CD4-positive, alpha-beta T cell treated with Interferon gamma for 1 hour (primary cell): ENCODE data around the gene LILRA1.
A peak's percentile ranks its signal among the peaks of the same experiment; 100 is the strongest.
"Not testable (repeated sequence)": the region's sequence is repeated elsewhere in the genome, so short reads cannot be mapped to it uniquely, and the experiment has no call there.

Source experiments
- DNase-seq: peaks from one replicate; pipeline ENCODE4 v3.0.0-alpha.2; 2020

The LILRA1 gene

DNA sequence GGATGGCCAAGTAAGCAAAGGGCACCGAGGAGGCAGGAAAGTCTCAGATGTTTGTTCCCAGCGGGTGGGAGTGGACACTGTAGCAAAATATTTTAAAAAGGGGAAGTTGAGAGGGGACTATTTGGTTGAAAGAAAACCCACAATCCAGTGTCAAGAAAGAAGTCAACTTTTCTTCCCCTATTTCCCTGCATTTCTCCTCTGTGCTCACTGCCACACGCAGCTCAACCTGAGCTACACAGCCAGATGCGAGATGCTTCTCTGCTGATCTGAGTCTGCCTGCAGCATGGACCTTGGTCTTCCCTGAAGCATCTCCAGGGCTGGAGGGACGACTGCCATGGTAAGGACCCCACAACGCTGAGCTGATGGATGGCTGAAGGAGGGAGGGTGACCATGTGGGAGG lies at the start of gene LILRA1:
TSS of gene LILRA1 (plus strand) at position 188 of the 400 bp plus-strand sequence. CDS start 613 bp downstream, outside the sequence.
- DNase-seq: not testable (repeated sequence)

DNA sequence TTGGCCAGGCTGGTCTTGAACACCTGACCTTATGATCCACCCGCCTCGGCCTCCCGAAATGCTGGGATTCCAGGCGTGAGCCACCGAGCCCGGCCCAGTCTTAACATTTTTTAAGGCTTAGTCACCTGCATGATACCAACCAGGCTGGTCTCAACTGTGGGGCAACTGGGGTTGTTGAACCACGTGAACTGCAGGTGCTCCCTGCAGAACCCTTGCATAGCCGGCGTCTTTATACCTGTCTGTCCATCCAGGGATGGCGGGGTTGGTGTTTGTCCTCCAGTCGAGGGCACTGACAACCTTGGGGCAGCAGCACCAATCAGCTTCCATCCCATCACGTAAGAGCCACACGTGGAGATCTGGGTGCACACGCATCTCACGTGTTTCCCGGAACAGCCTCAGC lies 44.6 kb upstream of the LILRA1 start:
- DNase-seq: no peak

DNA sequence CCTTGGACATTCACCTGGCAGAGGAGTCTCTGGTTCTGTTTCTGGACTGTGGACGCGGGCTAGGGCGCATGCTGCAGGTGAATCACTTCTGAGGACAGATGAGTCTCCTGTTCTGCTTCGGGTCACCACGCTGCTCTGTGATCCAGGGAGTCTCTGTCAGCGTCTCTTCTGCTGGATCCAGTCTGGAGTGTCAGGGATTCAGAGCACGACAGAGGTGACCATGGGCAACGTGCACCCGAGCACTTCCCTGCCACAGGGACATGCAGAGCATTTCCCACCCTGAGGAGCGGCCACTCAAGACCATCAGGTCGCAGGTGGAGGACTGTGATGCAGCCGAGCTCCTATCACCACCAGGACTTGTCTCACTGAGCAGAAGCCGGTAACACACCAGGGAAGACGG lies 44.2 kb upstream of the LILRA1 start:
- DNase-seq: no peak

DNA sequence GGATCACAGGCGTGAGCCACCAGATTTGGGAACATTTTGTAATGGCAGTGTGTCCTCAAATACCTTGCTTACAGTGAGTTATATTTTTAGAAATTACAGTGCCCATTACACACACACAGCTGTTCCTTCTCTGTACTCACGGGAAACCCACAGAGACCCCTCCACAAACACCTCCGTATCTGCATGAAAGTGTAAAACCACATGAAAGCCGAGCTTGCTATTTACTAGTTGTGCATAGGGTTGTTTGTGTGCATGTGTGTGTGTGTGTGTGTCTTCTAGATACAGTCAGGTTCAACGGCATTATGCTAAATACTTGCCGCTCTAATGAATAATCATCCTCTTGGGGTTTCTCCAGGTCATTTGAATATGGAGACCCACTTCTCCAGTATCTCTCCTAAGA lies 42.1 kb upstream of the LILRA1 start:
- DNase-seq: peak; percentile 41

DNA sequence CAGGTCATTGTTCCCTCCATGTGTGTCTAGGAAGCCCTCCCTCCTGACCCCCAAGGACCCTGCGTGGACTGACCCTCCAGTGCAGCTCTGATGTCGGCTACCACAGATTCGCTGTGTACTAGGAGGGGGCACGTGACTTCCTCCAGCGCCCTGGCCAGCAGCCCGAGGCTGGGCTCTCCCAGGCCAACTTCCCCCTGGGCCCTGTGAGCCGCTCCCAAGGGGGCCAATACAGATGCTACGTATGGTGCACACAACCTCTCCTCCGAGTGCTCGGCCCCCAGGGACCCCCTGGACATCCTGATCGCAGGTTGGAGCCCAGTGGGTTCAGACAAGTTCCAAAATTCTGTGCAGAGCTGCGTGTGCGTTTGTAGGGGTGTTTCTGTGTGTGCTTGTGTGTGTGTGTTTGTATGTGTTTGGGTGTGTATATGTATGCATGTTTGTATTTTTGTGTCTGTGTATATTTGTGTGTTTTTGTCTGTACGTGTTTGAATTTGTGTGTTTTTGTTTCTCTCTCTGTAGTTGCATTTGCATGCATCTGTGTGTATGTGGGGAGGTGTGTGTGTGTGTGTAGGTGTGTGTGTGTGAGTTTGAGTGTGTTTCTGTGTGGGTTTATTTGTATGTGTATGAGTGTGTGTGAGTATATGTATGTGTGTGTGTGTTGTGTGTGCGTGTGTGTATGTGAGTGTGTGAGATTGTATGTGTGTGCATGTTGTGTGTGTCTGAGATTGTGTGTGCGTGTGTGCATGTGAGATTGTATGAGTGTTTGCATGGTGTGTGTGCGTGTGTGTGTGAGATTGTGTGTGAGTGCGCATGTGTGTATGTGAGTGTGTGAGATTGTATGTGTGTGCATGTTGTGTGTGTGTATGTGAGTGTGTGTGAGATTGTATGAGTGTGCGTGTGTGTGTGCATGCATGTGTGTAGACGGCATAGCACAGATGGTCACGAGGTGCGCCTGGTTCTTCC lies 41.2 kb upstream of the LILRA1 start:
- DNase-seq: no peak

DNA sequence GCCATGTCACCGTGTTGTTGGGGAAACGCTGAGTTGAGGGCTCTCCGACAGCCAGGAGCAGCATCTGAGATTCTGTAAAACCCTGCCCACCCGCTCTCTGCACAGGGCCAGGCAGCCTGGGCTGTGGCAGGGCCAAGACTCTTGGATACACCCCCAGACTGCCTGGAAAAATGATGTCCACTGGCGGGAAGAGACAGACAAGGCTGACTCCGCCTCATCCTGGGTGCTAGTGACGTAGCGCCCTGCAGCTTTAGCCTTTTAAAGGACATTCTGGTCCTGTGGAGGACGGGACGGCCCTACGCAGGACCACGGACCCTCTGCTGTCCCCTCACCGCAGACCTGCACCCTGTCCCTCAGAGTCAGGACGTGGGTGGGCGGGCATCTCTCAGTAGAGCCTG lies 40.5 kb upstream of the LILRA1 start:
- DNase-seq: no peak

DNA sequence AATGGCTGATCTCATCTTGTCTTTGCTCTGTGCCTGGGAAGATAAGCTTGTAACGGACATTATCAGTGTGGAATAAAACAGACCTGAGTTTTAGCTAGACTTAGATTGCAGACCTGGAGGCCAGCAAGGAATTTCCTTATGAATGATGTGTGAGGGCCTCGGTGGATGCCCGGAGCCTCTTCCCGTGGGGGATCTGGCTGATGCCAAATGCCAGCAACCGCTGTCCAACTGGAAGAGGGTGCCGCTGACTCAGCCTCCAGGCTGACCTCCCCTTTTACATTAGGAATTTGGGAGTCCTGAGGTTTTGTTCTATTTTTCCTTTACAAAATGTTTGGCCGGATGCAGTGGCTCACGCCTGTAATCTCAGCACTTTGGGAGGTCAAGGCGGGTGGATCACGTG lies 39.4 kb upstream of the LILRA1 start:
- no peak for DNase-seq

DNA sequence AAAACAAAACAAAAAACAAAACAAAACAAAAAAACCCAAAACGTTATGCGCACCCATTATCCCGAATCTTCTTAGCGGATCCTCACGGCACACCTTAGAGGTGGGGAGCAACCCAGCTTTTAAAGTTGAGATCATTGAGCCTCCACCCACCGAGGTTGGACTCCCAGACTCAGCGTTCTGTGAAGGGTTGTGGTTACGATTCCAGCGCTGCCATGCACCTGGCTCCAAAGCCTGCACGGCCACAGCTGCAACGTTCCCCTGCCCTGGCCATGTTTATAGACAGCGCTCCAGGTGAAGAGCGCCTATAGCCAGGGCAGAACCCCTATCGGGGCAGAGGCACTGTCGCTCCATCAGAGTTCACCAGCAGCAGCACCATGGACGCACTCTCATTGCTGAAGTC lies 38.5 kb upstream of the LILRA1 start:
- DNase-seq: no peak

DNA sequence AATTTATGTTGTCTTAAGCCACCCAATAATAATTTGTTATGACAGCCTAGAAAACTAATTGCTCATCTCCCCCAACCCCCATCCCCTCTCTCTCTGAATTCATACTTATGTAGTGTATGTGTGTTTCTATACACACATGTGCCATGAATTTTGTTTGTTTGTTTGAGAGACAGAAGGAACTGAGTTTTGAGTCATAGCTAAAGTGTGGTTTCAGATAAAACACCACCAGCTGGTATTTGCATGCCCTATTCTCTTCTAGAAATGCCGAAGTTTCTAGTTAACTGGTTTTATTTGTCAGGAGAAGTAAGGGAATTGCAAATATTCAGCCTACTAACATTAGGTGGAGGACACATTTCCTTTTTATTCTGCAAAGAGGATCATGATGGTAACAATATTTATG lies 37.2 kb upstream of the LILRA1 start:
- no peak for DNase-seq

DNA sequence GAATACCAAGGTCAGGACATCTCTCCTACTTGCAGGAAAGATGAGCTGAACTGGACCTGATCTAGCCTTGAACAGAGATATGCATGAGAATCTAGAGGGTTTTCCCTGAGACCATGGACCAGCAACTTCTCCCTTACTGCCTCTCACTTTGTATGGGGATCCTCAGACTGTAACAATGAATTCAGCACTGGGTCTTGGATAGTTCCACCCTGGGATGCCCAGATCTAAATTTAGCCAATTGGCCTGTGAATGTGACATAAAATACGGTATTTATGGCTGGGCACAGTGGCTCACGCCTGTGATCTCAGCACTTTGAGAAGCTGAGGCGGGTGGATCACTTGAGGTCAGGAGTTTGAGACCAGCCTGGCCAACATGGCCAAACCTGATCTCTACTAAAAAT lies 35.1 kb upstream of the LILRA1 start:
- no peak for DNase-seq

DNA sequence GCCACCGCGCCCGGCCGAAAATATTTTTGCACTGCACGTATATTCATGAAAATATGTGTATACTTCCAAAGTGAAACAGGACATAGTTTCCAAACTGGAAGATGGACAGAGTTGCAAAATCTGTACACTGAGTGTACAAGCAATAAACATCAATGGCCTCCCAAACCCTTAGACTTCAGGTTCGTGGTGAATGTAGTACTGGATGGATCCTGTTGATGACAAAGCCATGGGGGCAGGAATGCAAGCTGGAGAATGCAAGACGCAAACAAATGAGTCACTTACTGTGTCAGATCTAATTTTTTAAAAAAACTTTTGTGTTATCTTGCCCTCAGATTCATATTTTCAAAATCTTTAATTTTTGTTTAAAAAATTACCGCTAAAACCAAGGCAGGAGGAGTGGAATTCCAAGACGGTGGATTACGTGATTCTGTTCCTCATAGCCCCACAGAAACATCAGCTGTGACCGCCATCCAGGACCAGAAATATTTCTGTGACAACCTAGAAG lies 32.5 kb upstream of the LILRA1 start:
- DNase-seq: no peak

DNA sequence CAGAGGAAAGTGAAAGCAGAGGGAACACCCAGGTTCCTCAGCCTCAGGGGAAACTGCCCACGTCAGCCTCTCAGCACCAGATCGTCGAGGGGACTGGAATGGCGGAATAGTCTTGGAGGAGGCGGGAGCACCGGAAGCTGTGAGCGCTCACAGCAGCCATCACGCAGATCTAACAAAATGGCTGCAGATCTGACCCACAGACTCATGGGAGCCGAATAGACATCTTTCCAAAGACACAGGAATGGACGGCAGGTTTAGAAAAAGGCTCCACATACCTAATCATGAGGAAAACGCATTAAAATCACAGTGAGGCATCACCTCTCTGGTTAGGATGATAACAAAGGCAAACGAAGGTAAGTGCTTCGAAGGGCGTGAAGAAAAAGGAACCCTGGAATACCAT lies 31.6 kb upstream of the LILRA1 start:
- no peak for DNase-seq

DNA sequence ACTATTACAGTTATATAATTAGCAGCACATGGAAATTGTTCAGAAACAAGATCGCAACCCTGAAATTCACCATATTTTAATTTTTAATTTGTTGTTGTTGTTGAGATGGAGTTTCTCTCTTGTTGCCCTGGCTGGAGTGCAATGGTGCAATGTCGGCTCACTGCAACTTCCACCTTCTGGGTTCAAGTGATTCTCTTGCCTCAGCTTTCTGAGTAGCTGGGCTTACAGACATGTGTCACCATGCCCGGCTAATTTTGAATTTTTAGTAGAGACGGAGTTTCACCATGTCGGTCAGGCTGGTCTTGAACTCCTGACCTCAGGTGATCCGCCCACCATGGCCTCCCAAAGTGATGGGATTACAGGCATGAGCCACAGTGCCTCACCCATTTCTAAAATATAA lies 30.2 kb upstream of the LILRA1 start:
- DNase-seq: not testable (repeated sequence)

DNA sequence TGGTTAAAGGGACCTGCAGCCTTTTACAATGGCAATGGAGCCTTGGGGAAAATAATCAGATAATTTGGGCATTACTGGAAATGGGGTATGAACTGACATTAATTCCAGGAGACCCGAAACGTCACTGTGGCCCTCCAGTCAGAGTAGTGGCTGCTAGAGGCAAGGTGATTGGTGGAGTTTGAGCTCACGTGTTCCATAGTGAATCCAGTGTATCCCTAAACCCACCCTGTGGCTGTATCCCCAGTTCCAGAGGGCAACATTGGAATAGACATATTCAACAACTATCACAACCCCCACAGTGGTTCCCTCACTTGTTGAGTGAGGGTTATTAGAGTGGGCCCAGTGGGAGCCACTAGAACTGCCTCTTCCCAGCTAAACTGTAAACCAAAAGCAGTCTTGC lies 23.1 kb upstream of the LILRA1 start:
- DNase-seq: no peak

DNA sequence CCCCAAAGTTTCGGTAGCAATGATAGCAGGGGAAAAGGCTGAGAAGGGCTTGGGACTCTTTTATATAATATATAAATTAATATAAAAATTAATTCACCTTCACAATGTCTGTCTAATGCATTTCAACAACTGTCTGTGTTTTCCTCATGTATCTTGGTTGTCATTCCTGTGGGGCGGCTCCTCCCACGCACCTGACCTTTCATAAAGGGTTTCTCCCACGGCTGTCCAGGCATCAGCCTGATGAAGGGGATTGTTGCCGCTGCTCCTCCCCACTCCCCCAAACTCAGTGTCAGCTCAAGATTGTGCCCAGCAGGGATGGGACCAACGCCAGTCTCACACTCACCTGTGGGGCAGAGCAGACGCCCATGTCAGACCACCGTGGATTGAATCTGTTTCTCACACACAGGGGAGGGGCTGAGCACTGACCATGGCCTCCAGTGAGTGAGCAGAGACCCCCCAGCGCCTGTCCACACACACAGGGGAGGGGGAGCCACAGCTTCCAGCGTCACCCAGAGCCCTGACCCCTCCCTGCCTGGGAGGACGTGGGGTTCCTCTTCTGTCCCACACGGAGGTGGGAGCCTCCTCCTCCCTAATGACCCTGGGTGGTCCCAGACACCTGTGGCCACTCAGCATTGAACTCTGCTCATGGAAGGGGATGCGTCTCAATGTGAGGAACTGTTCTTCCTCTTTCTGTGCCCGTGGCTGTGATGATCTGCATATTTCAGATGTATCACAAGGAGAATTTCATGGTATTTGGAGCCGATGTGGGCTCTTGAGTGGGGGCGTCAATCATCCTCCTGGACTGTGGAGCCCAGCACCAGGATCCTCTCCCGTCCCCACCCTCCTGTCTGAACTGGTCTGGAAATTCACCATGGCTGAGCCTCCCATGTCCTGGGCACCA lies 21.5 kb upstream of the LILRA1 start:
- not testable (repeated sequence) for DNase-seq

DNA sequence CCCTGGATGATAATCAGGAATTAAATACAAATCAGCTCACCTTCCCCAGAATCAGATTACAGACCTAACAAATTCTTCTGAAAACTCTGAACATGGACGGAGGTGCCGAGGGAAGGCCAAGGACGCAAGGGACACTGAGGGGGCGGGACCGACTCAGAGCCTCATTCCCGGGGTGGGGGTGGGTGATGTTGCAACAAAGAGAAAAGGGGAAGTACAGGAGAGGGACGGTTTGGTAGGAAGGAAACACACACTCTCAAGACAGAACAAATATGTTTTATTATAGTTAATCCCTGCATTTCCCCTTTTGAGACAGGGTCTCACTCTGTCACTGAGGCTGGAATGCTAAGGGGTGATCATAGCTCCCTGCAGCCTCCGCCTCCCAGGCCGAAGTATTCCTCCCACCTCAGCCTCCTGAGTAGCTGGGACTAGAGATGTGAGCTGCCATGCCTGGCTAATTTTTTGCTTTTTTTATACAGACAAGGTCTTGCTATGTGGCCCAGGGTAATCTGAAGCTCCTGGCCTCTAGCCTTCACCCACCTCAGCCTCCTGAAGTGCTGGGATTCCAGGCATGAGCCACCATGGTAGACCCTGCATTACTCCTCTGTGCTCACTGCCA lies 20.6 kb upstream of the LILRA1 start:
- peak; percentile 26 for DNase-seq

DNA sequence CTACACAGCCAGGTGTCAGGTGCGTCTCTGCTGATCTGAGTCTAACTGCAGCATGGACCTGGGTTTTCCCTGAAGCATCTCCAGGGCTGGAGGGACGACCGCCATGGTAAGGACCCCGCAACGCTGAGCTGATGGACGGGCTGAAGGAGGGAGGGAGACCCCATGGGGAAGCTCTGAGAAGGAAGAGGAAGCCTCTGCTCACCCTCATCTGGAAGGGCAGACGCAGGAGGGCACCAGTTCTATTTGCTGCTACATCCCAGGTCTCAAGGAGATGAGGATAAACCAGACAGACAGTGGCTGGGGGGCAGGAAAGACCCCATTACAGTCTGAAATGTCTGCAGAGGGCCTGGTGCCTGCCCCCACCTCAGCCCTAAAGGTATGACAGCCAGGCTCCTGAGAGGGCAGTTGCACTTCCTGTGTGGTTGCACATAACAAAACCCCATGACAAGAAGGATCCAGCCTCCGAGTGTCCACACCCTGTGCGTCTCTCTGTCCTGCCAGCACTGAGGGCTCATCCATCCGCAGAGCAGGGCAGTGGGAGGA lies 20.0 kb upstream of the LILRA1 start, which contains the start of gene LILRA2:
TSS of gene LILRA2 (plus strand) at position 461 of the 543 bp plus-strand sequence. CDS start 89 bp downstream, outside the sequence.
- DNase-seq: peak; percentile 30

DNA sequence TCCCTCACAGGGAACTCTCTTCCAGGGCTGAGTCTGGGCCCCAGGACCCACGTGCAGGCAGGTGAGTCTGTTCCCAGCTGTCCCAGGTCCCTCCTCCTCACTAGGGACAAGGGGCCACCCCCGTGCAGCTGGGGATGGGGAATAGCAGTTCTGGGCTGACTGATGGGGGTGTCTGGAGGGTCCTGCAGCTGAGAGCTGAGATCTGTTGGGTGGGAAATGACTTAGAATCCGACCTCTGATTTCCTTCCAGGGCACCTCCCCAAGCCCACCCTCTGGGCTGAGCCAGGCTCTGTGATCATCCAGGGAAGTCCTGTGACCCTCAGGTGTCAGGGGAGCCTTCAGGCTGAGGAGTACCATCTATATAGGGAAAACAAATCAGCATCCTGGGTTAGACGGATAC lies 19.4 kb upstream of the LILRA1 start:
- no peak for DNase-seq

DNA sequence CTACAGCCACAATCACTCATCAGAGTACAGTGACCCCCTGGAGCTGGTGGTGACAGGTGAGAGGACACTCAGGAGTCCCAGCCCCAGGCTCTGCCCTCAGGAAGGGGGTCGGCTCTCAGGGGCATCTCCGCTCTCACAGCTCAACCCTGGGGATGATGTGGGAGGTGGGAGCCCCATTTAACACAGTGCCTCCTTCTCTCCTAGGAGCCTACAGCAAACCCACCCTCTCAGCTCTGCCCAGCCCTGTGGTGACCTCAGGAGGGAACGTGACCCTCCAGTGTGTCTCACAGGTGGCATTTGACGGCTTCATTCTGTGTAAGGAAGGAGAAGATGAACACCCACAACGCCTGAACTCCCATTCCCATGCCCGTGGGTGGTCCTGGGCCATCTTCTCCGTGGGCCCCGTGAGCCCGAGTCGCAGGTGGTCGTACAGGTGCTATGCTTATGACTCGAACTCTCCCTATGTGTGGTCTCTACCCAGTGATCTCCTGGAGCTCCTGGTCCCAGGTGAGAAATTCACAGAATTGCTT lies 18.8 kb upstream of the LILRA1 start:
- no peak for DNase-seq

DNA sequence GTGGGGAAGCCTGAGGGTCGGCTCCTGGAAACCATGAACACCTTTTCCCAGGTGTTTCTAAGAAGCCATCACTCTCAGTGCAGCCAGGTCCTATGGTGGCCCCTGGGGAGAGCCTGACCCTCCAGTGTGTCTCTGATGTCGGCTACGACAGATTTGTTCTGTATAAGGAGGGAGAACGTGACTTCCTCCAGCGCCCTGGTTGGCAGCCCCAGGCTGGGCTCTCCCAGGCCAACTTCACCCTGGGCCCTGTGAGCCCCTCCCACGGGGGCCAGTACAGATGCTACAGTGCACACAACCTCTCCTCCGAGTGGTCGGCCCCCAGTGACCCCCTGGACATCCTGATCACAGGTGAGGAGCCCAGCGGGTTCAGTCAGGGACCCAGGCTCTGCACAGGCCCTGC lies 18.2 kb upstream of the LILRA1 start:
- DNase-seq: not testable (repeated sequence)

DNA sequence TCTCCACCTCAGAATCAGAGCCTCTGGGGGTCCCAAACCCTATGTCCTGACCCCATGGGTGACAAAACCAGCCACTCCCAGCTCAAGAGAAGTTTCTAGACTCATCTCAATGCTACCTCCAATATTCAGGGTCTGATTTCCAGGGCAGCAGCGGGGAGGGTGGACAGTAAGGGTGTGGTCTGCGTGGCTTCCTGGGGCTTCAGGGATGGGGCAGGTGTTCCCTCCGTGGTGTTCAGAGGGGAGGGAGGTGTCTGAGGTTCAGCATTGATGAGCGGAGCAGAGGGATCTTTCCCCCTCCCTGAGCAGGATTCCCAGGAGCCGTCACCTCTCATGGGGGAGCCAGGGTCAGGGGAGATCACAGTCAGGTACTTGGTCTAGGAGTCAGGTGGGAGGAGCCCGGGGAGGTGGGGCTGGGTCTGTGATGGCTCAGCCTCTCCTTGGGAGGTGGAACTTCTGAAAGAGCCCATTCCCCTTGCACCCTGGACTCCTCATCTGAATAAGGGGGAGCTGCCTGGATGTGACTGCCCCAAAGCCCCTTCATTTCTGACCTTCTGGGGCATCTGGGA lies 16.9 kb upstream of the LILRA1 start:
- no peak for DNase-seq

DNA sequence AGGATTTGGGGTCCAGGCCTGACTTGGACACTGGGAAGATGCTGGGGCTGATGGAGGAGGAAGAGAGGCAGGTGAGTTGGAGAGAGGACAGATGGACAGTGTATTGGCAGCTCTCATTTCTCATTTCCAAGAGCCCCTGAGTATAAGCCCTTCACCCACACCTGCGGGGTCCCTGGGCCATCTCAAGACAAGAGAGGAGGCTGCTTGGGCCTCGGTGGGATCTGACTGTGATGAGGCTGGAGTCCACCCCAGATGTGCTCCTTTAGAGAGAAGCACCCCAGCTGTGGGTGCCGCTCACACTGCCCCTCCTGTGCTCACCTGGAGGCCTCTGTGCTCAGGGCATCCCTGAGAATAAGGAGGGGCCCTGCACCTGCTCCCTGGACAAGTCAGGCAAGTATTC lies 16.1 kb upstream of the LILRA1 start:
- DNase-seq: no peak
